Stimulated activated CD4-positive, alpha-beta T cell treated with anti-CD3 and anti-CD28 coated beads, Interleukin-2, amount 100 ng/mL, for 24 hours (primary cell): Measurements from ENCODE around the gene FGF1.

Experiments used
- DNase-seq, 2 donors: peaks; one replicate each; pipeline ENCODE4 v3.0.0-alpha.2; 2020

Gene FGF1

GRCh38 chr5:142568996-142569335, 116.9 kb downstream of the FGF1 start:
- DNase-seq = no peak

DNA sequence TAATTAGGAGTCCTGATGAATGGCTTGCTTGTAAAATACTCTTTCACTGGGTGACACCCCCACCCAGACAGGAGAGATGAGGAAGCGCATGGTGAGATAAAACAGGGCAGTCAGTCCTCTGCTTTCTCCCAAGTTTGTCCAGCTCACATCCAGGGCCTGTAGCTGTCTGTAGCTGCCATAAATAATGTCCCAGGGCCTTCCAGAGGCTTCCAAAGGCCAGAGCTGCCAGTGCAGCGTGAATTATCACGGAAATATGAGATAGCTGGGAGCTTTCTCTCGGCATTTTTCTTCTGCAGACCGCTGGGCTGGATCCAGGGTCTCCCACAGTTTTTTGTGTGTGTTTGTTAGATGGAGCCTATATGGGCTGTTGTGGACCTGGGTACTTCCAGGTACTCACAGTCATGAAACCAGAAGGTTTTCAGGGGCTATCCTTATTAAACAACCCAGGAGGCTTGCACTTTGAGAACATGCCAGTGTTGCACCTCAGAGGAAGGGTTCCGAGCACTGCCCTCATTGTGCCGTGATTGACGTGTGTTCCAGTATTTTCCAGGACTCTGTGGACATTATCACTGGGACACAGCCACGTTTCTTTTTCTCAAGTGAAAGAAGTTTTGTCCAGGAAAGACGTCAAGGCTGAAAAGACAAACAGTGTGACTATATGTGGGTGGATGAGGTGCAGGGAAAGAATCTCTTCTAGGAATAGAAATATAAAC, 117.5 kb downstream of the FGF1 start:
- no peak for DNase-seq

DNA sequence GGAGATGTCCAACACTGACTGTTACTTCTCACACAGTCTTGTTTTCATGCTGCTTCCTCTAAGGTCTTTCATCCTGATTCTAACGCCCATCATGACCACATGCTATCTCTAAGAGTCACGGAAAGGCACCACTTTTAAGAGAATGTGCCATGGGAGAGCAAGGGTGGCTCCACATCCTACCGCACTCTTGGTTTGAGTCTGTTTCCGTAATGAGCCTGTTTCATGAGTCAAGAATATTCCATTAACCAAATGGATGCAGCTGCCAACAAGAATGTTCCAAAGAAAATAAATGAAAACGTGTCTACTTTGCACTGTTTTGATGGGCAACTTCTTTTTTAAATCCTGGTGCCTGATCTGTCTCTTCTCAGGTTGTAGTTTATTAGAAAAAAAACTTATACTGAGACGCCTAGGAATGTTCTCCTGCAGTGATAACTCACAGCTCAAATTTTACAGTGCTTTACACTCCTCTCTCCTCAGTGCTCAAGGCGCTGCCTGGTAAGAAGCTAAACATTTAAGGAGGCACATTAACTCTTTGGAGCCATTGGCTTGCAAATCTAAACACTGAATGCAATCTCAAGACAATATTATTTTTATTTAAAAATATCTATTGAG, 124.3 kb downstream of the FGF1 start:
- no peak for DNase-seq

GRCh38 chr5:142561029-142561428, 124.9 kb downstream of the FGF1 start:
- DNase-seq = no peak

GRCh38 chr5:142552107-142552506, 133.8 kb downstream of the FGF1 start:
- DNase-seq = no peak

- no peak for DNase-seq
Observed at GRCh38 chr5:142551338-142552067, 134.4 kb downstream of the FGF1 start.

DNA sequence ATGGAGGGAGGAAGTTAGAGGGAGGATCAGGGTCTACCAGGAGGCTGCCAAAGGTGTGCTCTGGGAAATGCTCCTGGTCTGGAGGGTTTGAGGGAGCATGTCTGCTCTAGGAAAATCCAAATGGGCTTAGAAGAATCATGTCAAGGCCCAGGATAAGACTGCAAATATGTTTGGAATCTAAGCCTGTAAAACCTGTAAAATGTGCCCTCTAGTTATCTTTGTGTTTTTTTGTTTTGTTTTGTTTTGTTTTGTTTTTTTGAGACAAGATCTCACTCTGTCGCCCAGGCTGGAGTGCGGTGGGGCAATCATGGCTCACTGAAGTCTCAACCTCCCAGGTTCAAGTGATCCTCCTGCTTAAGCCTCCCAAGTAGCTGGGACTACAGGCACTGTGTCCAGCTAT, 135.4 kb downstream of the FGF1 start:
- no peak for DNase-seq

DNA sequence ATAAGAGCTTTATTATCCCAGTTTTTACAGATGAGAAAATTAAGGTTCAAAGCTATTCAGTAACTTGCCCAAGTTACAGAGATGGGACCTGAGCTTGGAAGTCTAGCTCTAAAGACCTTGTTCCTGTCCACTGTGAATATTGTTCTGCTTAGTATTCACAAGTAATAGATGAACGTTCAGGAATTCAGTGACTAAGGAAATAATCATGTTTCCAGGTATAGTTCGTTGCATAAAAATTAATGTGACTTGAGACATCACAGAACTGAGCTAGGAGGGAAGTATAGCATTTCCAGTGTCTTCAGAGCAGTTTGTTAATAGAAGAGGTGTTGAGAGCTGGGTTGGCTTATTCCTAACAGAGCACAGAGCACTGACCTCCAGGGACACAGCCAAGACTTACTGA, 136.1 kb downstream of the FGF1 start:
- DNase-seq = no peak

GRCh38 chr5:142548739-142549275, 137.1 kb downstream of the FGF1 start:
- peak; percentile 10 to 28 for DNase-seq

- DNase-seq = no peak
Observed at GRCh38 chr5:142547445-142548380, 138.2 kb downstream of the FGF1 start.

- DNase-seq = no peak
Observed at GRCh38 chr5:142545650-142546322, 140.1 kb downstream of the FGF1 start.

DNA sequence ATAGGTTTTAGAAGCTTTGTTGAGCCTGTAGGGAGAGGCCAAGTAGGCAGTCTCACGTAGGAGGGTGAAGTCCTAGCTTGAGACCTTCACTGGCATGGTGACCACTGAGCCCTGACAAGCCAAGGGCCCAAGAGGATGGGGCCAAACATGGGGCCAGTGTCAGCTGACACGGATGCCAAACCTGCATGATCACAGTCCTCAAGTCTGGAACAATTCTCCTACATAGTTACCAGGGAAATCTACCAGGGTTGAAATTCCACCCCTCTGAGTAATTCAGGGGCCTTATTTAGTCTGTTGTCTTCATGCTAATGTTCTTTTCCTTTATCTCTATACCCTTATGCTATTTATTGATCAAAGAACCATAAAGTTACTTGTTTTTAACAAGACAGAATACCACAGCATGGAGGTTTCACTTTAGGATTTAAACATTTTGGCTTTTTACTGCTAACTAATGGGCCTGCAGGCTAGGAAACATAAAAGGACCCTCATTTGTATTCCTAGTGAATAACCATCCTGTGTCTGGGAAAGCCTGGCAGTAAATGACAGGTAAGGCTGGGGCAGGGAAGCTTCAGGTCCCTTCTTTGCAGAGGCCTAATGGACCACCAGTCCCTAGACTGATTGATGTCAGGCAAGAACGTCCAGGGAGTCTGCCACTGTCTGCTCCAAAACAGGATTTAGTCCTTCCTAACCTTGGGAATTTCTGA, 140.8 kb downstream of the FGF1 start:
- DNase-seq = no peak

GRCh38 chr5:142544071-142544753, 141.7 kb downstream of the FGF1 start:
- no peak for DNase-seq

GRCh38 chr5:142542906-142543305, 143.0 kb downstream of the FGF1 start:
- no peak for DNase-seq
